CD4-positive, alpha-beta T cell (primary cell): ENCODE data around the gene DIS3L2. TPM values are rescaled to one million over a fixed set of nuclear protein-coding genes. Genes with fewer than 3 reads are reported as not detected.

Experiments used
- ATAC-seq: fragments of 200-7000 bp; cut with Tn5 transposase; one replicate; pipeline ENCODE4 v1.10.0; 2022; ENCODE audit warnings: mild to moderate bottlenecking; ENCODE audit not compliant: poor library complexity
- CTCF ChIA-PET: fragments of 350-600 bp; sonication (Branson Sonifier 250); formaldehyde crosslinking; loops from one replicate; lab custom pipeline; 2021; ENCODE audit warnings: antibody characterized with exemption, inconsistent platforms; lab: Charles Lee
- POLR2A ChIA-PET: fragments of 350-600 bp; sonication (Branson Sonifier 250); formaldehyde crosslinking; loops from one replicate; lab custom pipeline; 2021; ENCODE audit warnings: antibody characterized with exemption, inconsistent platforms; lab: Charles Lee
- DNase-seq, 14 experiments: peaks; one replicate each; pipeline ENCODE4 v3.0.0-alpha.2; 2013 to 2020; ENCODE audit warnings: mixed read lengths in 2 of 14
- H3K27ac ChIP-seq, 2 donors: one replicate each; pipeline versions ENCODE4 v1.5.1 to v1.7.0; 2013; ENCODE audit warnings: low read length in 2 of 2, low read depth in 1 of 2, mild to moderate bottlenecking in 1 of 2
- H3K27me3 ChIP-seq, 2 experiments: 1 replicate in 1 of 2; 2 replicates in 1 of 2; pipeline versions ENCODE4 v1.6.1 to v1.7.0; 2013; ENCODE audit warnings: low read length in 2 of 2, control low read depth in 1 of 2, mild to moderate bottlenecking in 1 of 2, moderate library complexity in 1 of 2; ENCODE audit not compliant: insufficient read depth in 2 of 2, control insufficient read depth in 1 of 2
- H3K36me3 ChIP-seq: one replicate; pipeline ENCODE4 v1.6.1; 2013; ENCODE audit warnings: low read length, control low read depth; ENCODE audit not compliant: insufficient read depth
- H3K4me1 ChIP-seq: one replicate; pipeline ENCODE4 v1.6.1; 2013; ENCODE audit warnings: low read length, control low read depth; ENCODE audit not compliant: insufficient read depth
- H3K4me3 ChIP-seq: one replicate; pipeline ENCODE4 v1.5.1; 2013; ENCODE audit warnings: mild to moderate bottlenecking, low read length, moderate library complexity
- H3K9me3 ChIP-seq, 2 experiments: 1 replicate in 1 of 2; 2 replicates in 1 of 2; pipeline versions ENCODE4 v1.6.1 to v1.7.0; 2013; ENCODE audit warnings: low read length in 2 of 2, mild to moderate bottlenecking in 2 of 2, control low read depth in 1 of 2, moderate library complexity in 1 of 2; ENCODE audit not compliant: control insufficient read depth in 1 of 2, insufficient read depth in 1 of 2
- H3K27ac Mint-ChIP-seq: one replicate; pipeline ENCODE4 v1.8.0; 2020; ENCODE audit warnings: mixed read lengths
- H3K27me3 Mint-ChIP-seq: one replicate; pipeline ENCODE4 v1.8.0; 2021; ENCODE audit warnings: mixed read lengths
- H3K36me3 Mint-ChIP-seq: one replicate; pipeline ENCODE4 v1.8.0; 2021; ENCODE audit warnings: low read depth, mixed read lengths
- H3K4me1 Mint-ChIP-seq: one replicate; pipeline ENCODE4 v1.8.0; 2021; ENCODE audit warnings: low read depth, mixed read lengths
- H3K4me3 Mint-ChIP-seq: one replicate; pipeline ENCODE4 v1.8.0; 2020; ENCODE audit warnings: mild to moderate bottlenecking, mixed read lengths
- H3K9me3 Mint-ChIP-seq: one replicate; pipeline ENCODE4 v1.8.0; 2020; ENCODE audit warnings: mixed read lengths
- CTCF ChIP-seq: fragments of 200-600 bp; IDR thresholded peaks from one replicate; pipeline ENCODE4 v1.8.0; 2022; ENCODE audit warnings: antibody characterized with exemption, mild to moderate bottlenecking
- intact Hi-C, 2 experiments: fragments of 100-400 bp; cut with DNase I in 1 of 2; cut with micrococcal nuclease in 1 of 2; formaldehyde crosslinking; loops; one replicate each; pipeline versions ENCODE4 v1.15.1 to v1.9.0; 2023 to 2025; cut with DNase I, micrococcal nuclease
- total RNA-seq, 174 experiments: library from RNA in 2 of 174; stranded (reverse) in 2 of 174; gene quantifications; one replicate each; pipeline ENCODE4 v1.2.3 and lab custom pipeline; 2021 to 2026

Gene DIS3L2
- total RNA-seq, 2 experiments from 2014 or later, result 59.8 to 62.9 TPM

- ChIA-PET CTCF (no interaction called here), POLR2A (no interaction called here)
- TF ChIP-seq CTCF, result no peak
- Mint-ChIP-seq H3K36me3 (peaks cover 64% of the 10 kb centered on the region), H3K27ac (no peak overlapping the region), H3K4me3 (no peak overlapping the region), H3K27me3 (no peaks in the 10 kb centered on the region), H3K9me3 (peaks cover 9% of the 10 kb centered on the region), H3K4me1 (peaks cover 42% of the 10 kb centered on the region)
- H3K4me1 ChIP-seq, result peaks cover 12% of the 10 kb centered on the region
- H3K36me3 ChIP-seq, result peaks cover 14% of the 10 kb centered on the region
- ATAC-seq, result no peak
- DNase-seq, result no peak
- intact Hi-C loops, result no loop called here
- H3K4me3 ChIP-seq, result no peak overlapping the region
- no peak overlapping the region for H3K27ac ChIP-seq
- H3K9me3 ChIP-seq, result peaks cover 0 to 12% of the 10 kb centered on the region in 2 experiments
- H3K27me3 ChIP-seq, result no peaks in the 10 kb centered on the region
Observed at GRCh38 chr2:232038251-232038880, 76.9 kb downstream of the DIS3L2 start.

- Mint-ChIP-seq H3K27ac (no peak overlapping the region), H3K36me3 (peaks cover 64% of the 10 kb centered on the region), H3K27me3 (no peaks in the 10 kb centered on the region), H3K4me3 (no peak overlapping the region), H3K4me1 (peaks cover 40% of the 10 kb centered on the region), H3K9me3 (peaks cover 9% of the 10 kb centered on the region)
- Histone ChIP-seq H3K4me1 (peaks cover 12% of the 10 kb centered on the region), H3K4me3 (no peak overlapping the region), H3K36me3 (peaks cover 14% of the 10 kb centered on the region), H3K27me3 (no peaks in the 10 kb centered on the region), H3K27ac (no peak overlapping the region), H3K9me3 (peaks cover 0 to 12% of the 10 kb centered on the region in 2 experiments)
- no peak for DNase-seq
- intact Hi-C loops, result no loop called here
- POLR2A ChIA-PET, result no interaction called here
- no peak for TF ChIP-seq CTCF
- ATAC-seq, result no peak
- CTCF ChIA-PET, result no interaction called here
Observed at GRCh38 chr2:232038881-232039485, 77.5 kb downstream of the DIS3L2 start.

GRCh38 chr2:232042911-232043574 is 81.5 kb downstream of the DIS3L2 start:
- no peaks in the 10 kb centered on the region for H3K27me3 ChIP-seq
- H3K4me3 ChIP-seq, result no peak overlapping the region
- H3K36me3 Mint-ChIP-seq, result peaks cover 62% of the 10 kb centered on the region
- DNase-seq (no peak), ATAC-seq (no peak)
- no peaks in the 10 kb centered on the region for H3K9me3 ChIP-seq
- ChIA-PET POLR2A (no interaction called here), CTCF (interaction anchor here (1.6 kb wide), 1 partner anchor 18 kb away, joined by 4 read pairs; no protein-coding TSS in a partner anchor)
- no peak overlapping the region for H3K27ac ChIP-seq
- peaks cover 18% of the 10 kb centered on the region for H3K4me1 Mint-ChIP-seq
- intact Hi-C loops, result no loop called here
- TF ChIP-seq CTCF, result no peak
- H3K27me3 Mint-ChIP-seq, result no peaks in the 10 kb centered on the region
- no peaks in the 10 kb centered on the region for H3K9me3 Mint-ChIP-seq
- H3K4me1 ChIP-seq, result peaks cover 2% of the 10 kb centered on the region
- no peak overlapping the region for H3K4me3 Mint-ChIP-seq
- H3K36me3 ChIP-seq, result peaks cover 6% of the 10 kb centered on the region
- H3K27ac Mint-ChIP-seq, result no peak overlapping the region
